ENCODE data around the gene PKNOX2. TPM values are rescaled to one million over a fixed set of nuclear protein-coding genes. Genes with fewer than 3 reads are reported as not detected.

Gene PKNOX2
- total RNA-seq (under 1 TPM in 1 of 5 donors, not detected in 4; 0.55 TPM), total RNA-seq (0 to 1.0 (median 0) reads per million in 29 experiments)
- not detected for total RNA-seq (2013)

GRCh38 chr11:125164422-125165110 is at the start of gene PKNOX2:
Gene PKNOX2 (plus strand): TSS chr11:125164751. CDS start chr11:125351306, 186,555 bp downstream.
- no peaks in the 10 kb centered on the region for H3K9me3 Mint-ChIP-seq
- Histone ChIP-seq H3K27me3 (replicated peaks in 1 of 2; ENCODE audit: control insufficient read depth in 2 of 2, extremely low read depth in 1 of 2, insufficient read depth in 2 of 2, low read length in 1 of 2) (peaks cover 21 to 64% of the 10 kb centered on the region in 2 experiments), H3K4me1 (ENCODE audit: control insufficient read depth in 1 of 2, extremely low read depth in 1 of 2, insufficient read depth in 2 of 2, low read length in 2 of 2) (peaks cover 4 to 27% of the 10 kb centered on the region in 2 experiments), H3K36me3 (ENCODE audit: control insufficient read depth in 2 of 2, extremely low read depth in 1 of 2, insufficient read depth in 1 of 2, low read length in 1 of 2) (no peaks in the 10 kb centered on the region), H3K4me3 (ENCODE audit: control insufficient read depth in 1 of 2, extremely low read depth in 1 of 2, low read length in 1 of 2) (peak within 1 kb of the TSS; percentile 40 to 81), H3K9me3 (no peaks in the 10 kb centered on the region), H3K27ac (ENCODE audit: low read length) (no peak within 1 kb of the TSS)
- no peaks in the 10 kb centered on the region for H3K36me3 Mint-ChIP-seq
- POLR2A ChIA-PET: no interaction called here
- H3K4me1 Mint-ChIP-seq: peaks cover 20 to 24% (median 23%) of the 10 kb centered on the region in 3 donors
- WGBS (ENCODE audit: insufficient coverage): 1% methylated on average over 38 of the region's 58 CpGs
- H3K27me3 Mint-ChIP-seq: peaks cover 48 to 67% of the 10 kb centered on the region in 2 donors
- CTCF ChIA-PET: interaction anchor here (0.7 to 0.8 kb wide), 3 partner anchors 38 to 85 kb away, joined by 3 to 5 read pairs (median 3); no protein-coding TSS in a partner anchor
- peak; percentile 20 to 70 (median 41) for DNase-seq
- H3K27ac Mint-ChIP-seq: no peak within 1 kb of the TSS
- peak within 1 kb of the TSS; percentile 88 to 99 (median 90) for H3K4me3 Mint-ChIP-seq
- ATAC-seq (replicated peaks in 1 of 4): peak; percentile 73 to 85 (median 78)

- no peak overlapping the region for H3K4me3 ChIP-seq (ENCODE audit: control insufficient read depth in 1 of 2, extremely low read depth in 1 of 2, low read length in 1 of 2)
- no peaks in the 10 kb centered on the region for H3K9me3 ChIP-seq
- POLR2A ChIA-PET: no interaction called here
- no peak overlapping the region for H3K4me3 Mint-ChIP-seq
- no peak for DNase-seq
- no peak overlapping the region for H3K27ac Mint-ChIP-seq
- H3K36me3 Mint-ChIP-seq: no peaks in the 10 kb centered on the region
- ATAC-seq (replicated peaks in 1 of 4): no peak
- WGBS (ENCODE audit: insufficient coverage): 73% methylated on average over 4 of the region's 4 CpGs
- H3K27me3 Mint-ChIP-seq: peaks cover 13 to 30% of the 10 kb centered on the region in 2 donors
- CTCF ChIA-PET: interaction anchor here in 1 of 2 donors (0.5 kb wide), 1 partner anchor 28 kb away, joined by 4 read pairs; no protein-coding TSS in a partner anchor
- H3K4me1 Mint-ChIP-seq: no peaks in the 10 kb centered on the region
- no peak overlapping the region for H3K27ac ChIP-seq (ENCODE audit: low read length)
- H3K4me1 ChIP-seq (ENCODE audit: control insufficient read depth in 1 of 2, extremely low read depth in 1 of 2, insufficient read depth in 2 of 2, low read length in 2 of 2): no peaks in the 10 kb centered on the region
- no peaks in the 10 kb centered on the region for H3K36me3 ChIP-seq (ENCODE audit: control insufficient read depth in 2 of 2, extremely low read depth in 1 of 2, insufficient read depth in 1 of 2, low read length in 1 of 2)
- H3K9me3 Mint-ChIP-seq: peaks cover 0 to 4% (median 0%) of the 10 kb centered on the region in 3 donors
- no peaks in the 10 kb centered on the region for H3K27me3 ChIP-seq (replicated peaks in 1 of 2; ENCODE audit: control insufficient read depth in 2 of 2, extremely low read depth in 1 of 2, insufficient read depth in 2 of 2, low read length in 1 of 2)
Measured at GRCh38 chr11:125117429-125117828, 47.1 kb upstream of the PKNOX2 start.

- Mint-ChIP-seq H3K27ac (no peak overlapping the region), H3K9me3 (no peaks in the 10 kb centered on the region), H3K4me1 (peaks cover 0 to 6% (median 4%) of the 10 kb centered on the region in 3 donors), H3K27me3 (peaks cover 31 to 33% of the 10 kb centered on the region in 2 donors), H3K4me3 (no peak overlapping the region), H3K36me3 (no peaks in the 10 kb centered on the region)
- Histone ChIP-seq H3K36me3 (ENCODE audit: control insufficient read depth in 2 of 2, extremely low read depth in 1 of 2, insufficient read depth in 1 of 2, low read length in 1 of 2) (no peaks in the 10 kb centered on the region), H3K4me3 (ENCODE audit: control insufficient read depth in 1 of 2, extremely low read depth in 1 of 2, low read length in 1 of 2) (no peak overlapping the region), H3K9me3 (no peaks in the 10 kb centered on the region), H3K4me1 (ENCODE audit: control insufficient read depth in 1 of 2, extremely low read depth in 1 of 2, insufficient read depth in 2 of 2, low read length in 2 of 2) (peaks cover 0 to 2% of the 10 kb centered on the region in 2 experiments), H3K27ac (ENCODE audit: low read length) (no peak overlapping the region), H3K27me3 (replicated peaks in 1 of 2; ENCODE audit: control insufficient read depth in 2 of 2, extremely low read depth in 1 of 2, insufficient read depth in 2 of 2, low read length in 1 of 2) (peaks cover 0 to 5% of the 10 kb centered on the region in 2 experiments)
- WGBS (ENCODE audit: insufficient coverage): 89% methylated on average over 4 of the region's 4 CpGs
- POLR2A ChIA-PET: interaction anchor here in 1 of 2 donors (0.5 kb wide), 1 partner anchor 220 kb away, joined by 3 read pairs; no protein-coding TSS in a partner anchor
- CTCF ChIA-PET: interaction anchor here in 1 of 2 donors (0.5 to 2.4 kb wide), 5 partner anchors 9 to 1047 kb away, joined by 3 to 24 read pairs (median 4); partner anchors contain the start of gene TMEM218
- no peak for DNase-seq
- ATAC-seq (replicated peaks in 1 of 4): no peak
Measured at GRCh38 chr11:125123194-125123946, 41.2 kb upstream of the PKNOX2 start.

GRCh38 chr11:125123947-125124617 is 40.5 kb upstream of the PKNOX2 start:
- DNase-seq (peak in 16 of 35 experiments; percentile 12 to 55 (median 25)), ATAC-seq (replicated peaks in 1 of 4) (peak in 3 of 4 experiments; percentile 56 to 75 (median 63))
- H3K36me3 ChIP-seq (ENCODE audit: control insufficient read depth in 2 of 2, extremely low read depth in 1 of 2, insufficient read depth in 1 of 2, low read length in 1 of 2): no peaks in the 10 kb centered on the region
- H3K27me3 ChIP-seq (replicated peaks in 1 of 2; ENCODE audit: control insufficient read depth in 2 of 2, extremely low read depth in 1 of 2, insufficient read depth in 2 of 2, low read length in 1 of 2): peaks cover 0 to 9% of the 10 kb centered on the region in 2 experiments
- peaks cover 0 to 6% (median 4%) of the 10 kb centered on the region in 3 donors for H3K4me1 Mint-ChIP-seq
- H3K4me1 ChIP-seq (ENCODE audit: control insufficient read depth in 1 of 2, extremely low read depth in 1 of 2, insufficient read depth in 2 of 2, low read length in 2 of 2): peaks cover 0 to 2% of the 10 kb centered on the region in 2 experiments
- H3K9me3 Mint-ChIP-seq: no peaks in the 10 kb centered on the region
- H3K36me3 Mint-ChIP-seq: no peaks in the 10 kb centered on the region
- WGBS (ENCODE audit: insufficient coverage): 73% methylated on average over 8 of the region's 10 CpGs
- H3K9me3 ChIP-seq: no peaks in the 10 kb centered on the region
- H3K27ac ChIP-seq (ENCODE audit: low read length): no peak overlapping the region
- H3K27me3 Mint-ChIP-seq: peaks cover 28 to 32% of the 10 kb centered on the region in 2 donors
- CTCF ChIA-PET: interaction anchor here (0.5 to 2.4 kb wide), 11 partner anchors 10 to 1183 kb away, joined by 3 to 24 read pairs (median 4); partner anchors contain the start of gene TMEM218 (in 2 of the 2)
- H3K27ac Mint-ChIP-seq: no peak overlapping the region
- H3K4me3 ChIP-seq (ENCODE audit: control insufficient read depth in 1 of 2, extremely low read depth in 1 of 2, low read length in 1 of 2): no peak overlapping the region
- no peak overlapping the region for H3K4me3 Mint-ChIP-seq
- POLR2A ChIA-PET: interaction anchor here in 1 of 2 donors (0.5 kb wide), 1 partner anchor 219 kb away, joined by 3 read pairs; no protein-coding TSS in a partner anchor

GRCh38 chr11:125124618-125124992 is 39.9 kb upstream of the PKNOX2 start:
- H3K9me3 ChIP-seq: no peaks in the 10 kb centered on the region
- H3K36me3 ChIP-seq (ENCODE audit: control insufficient read depth in 2 of 2, extremely low read depth in 1 of 2, insufficient read depth in 1 of 2, low read length in 1 of 2): no peaks in the 10 kb centered on the region
- no peak overlapping the region for H3K4me3 ChIP-seq (ENCODE audit: control insufficient read depth in 1 of 2, extremely low read depth in 1 of 2, low read length in 1 of 2)
- H3K27me3 ChIP-seq (replicated peaks in 1 of 2; ENCODE audit: control insufficient read depth in 2 of 2, extremely low read depth in 1 of 2, insufficient read depth in 2 of 2, low read length in 1 of 2): peaks cover 0 to 15% of the 10 kb centered on the region in 2 experiments
- Mint-ChIP-seq H3K4me1 (peaks cover 0 to 6% (median 4%) of the 10 kb centered on the region in 3 donors), H3K9me3 (no peaks in the 10 kb centered on the region), H3K27ac (no peak overlapping the region), H3K4me3 (no peak overlapping the region), H3K36me3 (no peaks in the 10 kb centered on the region), H3K27me3 (peaks cover 29 to 36% of the 10 kb centered on the region in 2 donors)
- no CpG with 5 or more reads among the region's 4 CpGs for WGBS (ENCODE audit: insufficient coverage)
- ATAC-seq (replicated peaks in 1 of 4): no peak
- peaks cover 0 to 2% of the 10 kb centered on the region in 2 experiments for H3K4me1 ChIP-seq (ENCODE audit: control insufficient read depth in 1 of 2, extremely low read depth in 1 of 2, insufficient read depth in 2 of 2, low read length in 2 of 2)
- H3K27ac ChIP-seq (ENCODE audit: low read length): no peak overlapping the region
- no peak for DNase-seq
- ChIA-PET POLR2A (no interaction called here), CTCF (interaction anchor here (0.5 to 2.4 kb wide), 11 partner anchors 11 to 1182 kb away, joined by 3 to 24 read pairs (median 4); partner anchors contain the start of gene TMEM218 (in 2 of the 2))
